ENCODE measurements around the gene MED12L. TPM values are rescaled to one million over a fixed set of nuclear protein-coding genes. Genes with fewer than 3 reads are reported as not detected.

The MED12L gene
- total and polyA plus RNA-seq, 10 of the 15 experiments (the other 5 are each of a cell fraction or from before 2014, with no cell fraction given), result 0.01 to 0.06 (median 0.03) TPM; not detected in 2

GRCh38 chr3:151293127-151293526, 207.7 kb downstream of the MED12L start:
- H3K4me2 ChIP-seq (ENCODE audit: control insufficient read depth, insufficient read depth), result no peak overlapping the region
- H4K20me1 ChIP-seq (ENCODE audit: control insufficient read depth, insufficient read depth), result no peaks in the 10 kb centered on the region
- no peaks in the 10 kb centered on the region for H3K36me3 ChIP-seq (ENCODE audit: control insufficient read depth in 2 of 2, insufficient read depth in 2 of 2, low read length in 1 of 2)
- H2AFZ ChIP-seq (ENCODE audit: control insufficient read depth, low read depth, low read length), result no peak overlapping the region
- no peak overlapping the region for H3K9ac ChIP-seq (ENCODE audit: control insufficient read depth, insufficient read depth, low read length)
- H3K9me3 ChIP-seq (replicated peaks; ENCODE audit: control insufficient read depth, insufficient read depth, low read length), result no peaks in the 10 kb centered on the region
- BruUV-seq (replicated peaks), result no TSS peak
- SMC1A ChIA-PET (ENCODE audit: uncharacterized antibody, unreplicated experiment), result interaction anchor here (0.6 to 1.9 kb wide), 5 partner anchors 11 to 555 kb away, joined by 3 to 10 read pairs (median 3); no protein-coding TSS in a partner anchor
- H3K4me1 ChIP-seq (ENCODE audit: control insufficient read depth, insufficient read depth, low read length), result no peaks in the 10 kb centered on the region
- CTCF ChIA-PET, result interaction anchor here (0.7 to 2.7 kb wide), 8 partner anchors 15 to 137 kb away, joined by 3 to 10 read pairs (median 4); partner anchors contain the start of gene P2RY14
- H3K27ac ChIP-seq (ENCODE audit: control insufficient read depth, insufficient read depth), result no peak overlapping the region
- no peak for DNase-seq (ENCODE audit: low read depth, low spot score)
- H3K4me3 ChIP-seq, result no peak overlapping the region
- WGBS (ENCODE audit: insufficient coverage, insufficient replicate concordance, low lambda C conversion rate, missing lambda C conversion rate), result 1% methylated on average over 6 of the region's 6 CpGs
- POLR2A ChIA-PET, result no interaction called here
- RAD21 ChIA-PET (ENCODE audit: unreplicated experiment), result interaction anchor here (0.9 to 1.5 kb wide), 3 partner anchors 66 to 546 kb away, joined by 3 read pairs; no protein-coding TSS in a partner anchor
- no peaks in the 10 kb centered on the region for H3K79me2 ChIP-seq (ENCODE audit: control insufficient read depth, insufficient read depth, low read length)
- peaks cover 0 to 2% of the 10 kb centered on the region in 2 experiments; a peak in 2 of 4 replicates for H3K27me3 ChIP-seq (replicated peaks in 1 of 2; ENCODE audit: control insufficient read depth in 2 of 2, insufficient read depth in 2 of 2, low read length in 1 of 2)
- intact Hi-C loops (cut with micrococcal nuclease; ENCODE audit: unreplicated experiment) (loop anchor here (5.0 kb wide), 2 partner anchors 544 to 624 kb away; no protein-coding TSS in a partner anchor), in situ Hi-C loops (cut with MboI) (no loop called here)
- peak; percentile 53 for ATAC-seq
- FAIRE-seq, result no peak
- TF ChIP-seq JUND (IDR thresholded peaks at IDR 0.05; ENCODE audit: low read depth, low read length), result no peak
- no peak for TF ChIP-seq IRF5 (IDR thresholded peaks at IDR 0.05; ENCODE audit: borderline replicate concordance)
- TF ChIP-seq POLR2AphosphoS2 (IDR thresholded peaks at IDR 0.05; ENCODE audit: low read depth, low read length), result no peak
- TF ChIP-seq JUNB (IDR thresholded peaks at IDR 0.05), result no peak
- no peak for TF ChIP-seq SKIL (IDR thresholded peaks at IDR 0.05; ENCODE audit: low read depth, poor library complexity, severe bottlenecking)
- TF ChIP-seq MXI1 (IDR thresholded peaks at IDR 0.05; ENCODE audit: low read depth, low read length), result no peak
- no peak for TF ChIP-seq HSF1 (IDR thresholded peaks at IDR 0.05; ENCODE audit: low read depth, low read length)
- TF ChIP-seq CBX5 (IDR thresholded peaks at IDR 0.05; ENCODE audit: low read depth), result no peak
- TF ChIP-seq NR2C1 (IDR thresholded peaks at IDR 0.05), result no peak
- no peak for TF ChIP-seq CHD2 (IDR thresholded peaks at IDR 0.05; ENCODE audit: borderline replicate concordance, low read depth, low read length)
- no peak for TF ChIP-seq EZH2 (IDR thresholded peaks at IDR 0.05; ENCODE audit: borderline replicate concordance, control insufficient read depth, low read depth, low read length)
- no peak for TF ChIP-seq RBBP5 (conservative IDR thresholded peaks at IDR 0.05)
- TF ChIP-seq EGR1 (IDR thresholded peaks at IDR 0.05; ENCODE audit: borderline replicate concordance in 1 of 2, low read depth in 2 of 2, low read length in 2 of 2), result no peak
- TF ChIP-seq KDM1A (IDR thresholded peaks at IDR 0.05; ENCODE audit: borderline replicate concordance), result no peak
- no peak for TF ChIP-seq BMI1 (IDR thresholded peaks at IDR 0.05; ENCODE audit: borderline replicate concordance)
- TF ChIP-seq FOXK2 (IDR thresholded peaks at IDR 0.05), result no peak
- TF ChIP-seq RUNX3 (IDR thresholded peaks at IDR 0.05; ENCODE audit: low read length), result no peak

Measured in GM12878 (cell line).